ENCODE measurements around the gene CCM2. TPM values are rescaled to one million over a fixed set of nuclear protein-coding genes. Genes with fewer than 3 reads are reported as not detected.

The CCM2 gene
- total RNA-seq, 1 donor, result 41.9 TPM

GRCh38 chr7:45055594-45056219 lies 55.7 kb downstream of the CCM2 start:
- no peak for DNase-seq (ENCODE audit: low read depth)
- H3K4me3 ChIP-seq (ENCODE audit: low read depth, low read length), result no peak overlapping the region
- TF ChIP-seq CTCF (IDR thresholded peaks at IDR 0.05; ENCODE audit: insufficient read depth, low read depth, low read length), result no peak

GRCh38 chr7:45057878-45058277 lies 57.9 kb downstream of the CCM2 start:
- TF ChIP-seq CTCF (IDR thresholded peaks at IDR 0.05; ENCODE audit: insufficient read depth, low read depth, low read length), result no peak
- H3K4me3 ChIP-seq (ENCODE audit: low read depth, low read length), result no peak overlapping the region
- DNase-seq (ENCODE audit: low read depth), result no peak

- DNase-seq (ENCODE audit: low read depth), result no peak
- no peak overlapping the region for H3K4me3 ChIP-seq (ENCODE audit: low read depth, low read length)
- no peak for TF ChIP-seq CTCF (IDR thresholded peaks at IDR 0.05; ENCODE audit: insufficient read depth, low read depth, low read length)
Observed at GRCh38 chr7:45060295-45060694, 60.3 kb downstream of the CCM2 start.

GRCh38 chr7:45061352-45061751 lies 61.4 kb downstream of the CCM2 start:
- TF ChIP-seq CTCF (IDR thresholded peaks at IDR 0.05; ENCODE audit: insufficient read depth, low read depth, low read length), result no peak
- H3K4me3 ChIP-seq (ENCODE audit: low read depth, low read length), result no peak overlapping the region
- no peak for DNase-seq (ENCODE audit: low read depth)

- TF ChIP-seq CTCF (IDR thresholded peaks at IDR 0.05; ENCODE audit: insufficient read depth, low read depth, low read length), result no peak
- no peak overlapping the region for H3K4me3 ChIP-seq (ENCODE audit: low read depth, low read length)
- DNase-seq (ENCODE audit: low read depth), result no peak
Observed at GRCh38 chr7:45061806-45062425, 61.9 kb downstream of the CCM2 start.

GRCh38 chr7:45064047-45064725 lies 64.2 kb downstream of the CCM2 start:
- TF ChIP-seq CTCF (IDR thresholded peaks at IDR 0.05; ENCODE audit: insufficient read depth, low read depth, low read length), result no peak
- no peak for DNase-seq (ENCODE audit: low read depth)
- no peak overlapping the region for H3K4me3 ChIP-seq (ENCODE audit: low read depth, low read length)

Data from fibroblast of villous mesenchyme (primary cell).